Posterior cingulate gyrus (tissue), 11 donors: Measurements from ENCODE around the gene OLFM1.
"Not testable (repeated sequence)": the region's sequence is repeated elsewhere in the genome, so short reads cannot be mapped to it uniquely, and the experiment has no call there.

Experiments
- DNase-seq, 10 donors: peaks; one replicate each; pipeline versions ENCODE4 v3.0.0 to v3.0.0-alpha.2; 2020 to 2021; ENCODE audit warnings: mixed read lengths in 3 of 10
- intact Hi-C: fragments of 100-400 bp; cut with DNase I; formaldehyde crosslinking; loops from one replicate; pipeline ENCODE4 v1.15.1; 2023

The OLFM1 gene

DNA sequence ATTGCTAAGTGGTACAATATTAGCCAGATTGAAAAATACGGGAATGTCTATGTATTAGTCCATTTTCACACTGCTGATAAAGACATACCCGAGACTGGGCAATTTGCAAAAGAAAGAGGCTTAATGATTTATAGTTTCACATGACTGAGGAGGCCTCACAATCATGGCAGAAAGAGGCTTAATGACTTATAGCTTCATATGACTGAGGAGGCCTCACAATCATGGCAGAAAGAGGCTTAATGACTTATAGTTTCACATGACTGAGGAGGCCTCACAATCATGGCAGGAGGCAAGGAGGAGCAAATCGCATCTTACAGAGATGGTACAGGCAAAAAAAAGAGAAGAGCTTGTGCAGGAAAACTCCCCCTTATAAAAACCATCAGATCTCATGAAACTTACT, 32.3 kb upstream of the OLFM1 start:
- intact Hi-C loops: no loop called here
- DNase-seq: no peak

DNA sequence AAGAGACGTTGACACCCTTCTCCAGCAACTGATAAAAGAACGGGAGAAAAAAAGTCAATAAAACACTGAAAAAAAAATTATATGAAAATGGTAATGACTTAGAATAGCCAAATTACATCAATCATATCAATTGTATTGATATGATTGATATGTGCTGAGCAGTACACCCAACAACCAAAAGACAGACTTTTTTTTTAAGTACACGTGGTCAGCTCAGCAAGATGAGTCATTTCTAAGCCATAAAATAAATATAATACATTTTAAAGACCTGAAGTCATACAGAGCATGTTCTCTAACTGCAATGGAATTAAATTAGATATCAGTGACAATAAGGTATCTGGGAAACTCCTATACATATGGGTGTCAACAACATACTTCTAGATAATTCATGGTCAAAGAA, 30.9 kb upstream of the OLFM1 start:
- no peak for DNase-seq
- intact Hi-C loops: no loop called here

DNA sequence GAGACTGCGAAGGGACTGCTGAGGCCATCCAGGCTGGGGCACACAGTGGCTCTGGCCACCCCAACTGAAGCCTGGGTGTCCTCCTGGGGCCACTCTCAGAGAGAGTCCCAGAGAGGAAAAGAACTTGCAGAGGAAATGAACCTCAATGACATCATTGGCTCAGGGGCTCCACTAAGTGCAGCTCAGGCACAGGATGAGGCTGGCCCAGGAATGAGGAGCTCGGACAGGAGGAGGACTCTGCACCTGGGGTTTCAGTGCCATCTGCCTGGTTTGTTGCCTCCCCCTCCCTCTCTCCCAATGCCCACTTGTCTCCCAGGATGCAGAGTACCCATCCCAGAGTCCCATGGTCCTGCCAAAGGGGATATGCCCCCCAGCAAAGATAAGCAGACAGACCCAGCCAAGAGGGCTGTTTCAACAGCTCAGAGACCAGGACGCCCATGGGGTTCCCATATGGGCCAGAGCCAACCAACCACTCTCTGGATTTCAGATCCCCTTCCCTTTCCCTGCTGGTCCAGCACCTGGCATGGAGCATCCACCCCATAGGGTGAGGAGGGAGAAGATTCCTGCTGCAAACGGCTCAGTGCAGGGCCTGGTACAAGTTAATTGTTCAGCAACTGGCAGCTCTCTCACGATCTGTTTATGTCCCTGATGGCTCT, 26.9 kb upstream of the OLFM1 start:
- intact Hi-C loops: no loop called here

DNA sequence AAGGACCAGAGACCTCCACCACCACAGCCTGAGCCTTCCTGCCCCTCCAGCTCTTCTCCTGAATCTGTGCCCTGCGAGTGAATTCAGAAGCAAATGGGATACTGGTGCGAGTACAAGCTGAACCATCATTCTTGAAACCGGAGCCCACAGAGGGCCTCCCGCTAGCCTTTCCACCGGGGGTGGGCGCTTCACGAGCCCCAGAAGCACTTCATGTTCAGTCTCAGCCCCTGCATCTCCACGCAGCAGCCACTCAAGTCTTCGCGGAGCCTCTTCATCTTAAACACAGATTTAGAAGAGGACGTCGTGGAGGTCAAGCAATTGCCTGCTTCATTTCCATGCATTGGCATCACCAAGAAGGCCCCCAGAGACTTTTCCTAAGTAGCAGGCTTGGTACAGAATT, 26.0 kb upstream of the OLFM1 start:
- peak in 2 of 10 donors; percentile 10 to 25 for DNase-seq
- intact Hi-C loops: no loop called here

More for the DNA sequence above, 26.9 kb upstream of the OLFM1 start:
- DNase-seq: peak in 3 of 10 donors; percentile 1 to 31 (median 28)

DNA sequence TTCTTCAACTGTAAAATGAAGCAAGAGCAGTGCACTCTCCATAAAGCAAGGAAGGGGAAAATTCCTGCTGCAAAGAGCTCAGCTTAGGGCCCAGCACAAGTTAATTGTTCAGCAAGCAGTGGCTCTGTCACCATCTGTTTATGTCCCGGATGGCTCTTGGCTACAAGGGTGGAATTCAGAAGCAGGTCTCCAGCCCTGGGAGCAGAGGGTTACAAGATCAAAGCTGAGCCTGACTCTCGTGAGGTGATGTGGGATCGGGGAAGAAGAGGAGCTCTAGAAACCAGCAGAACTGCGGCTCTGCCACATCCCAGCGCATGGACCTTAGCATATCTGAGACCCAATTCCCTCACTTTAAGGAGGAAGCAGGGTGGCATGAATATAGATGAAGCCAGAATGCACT, 25.2 kb upstream of the OLFM1 start:
- DNase-seq: peak in 2 of 10 donors; percentile 7 to 29
- intact Hi-C loops: no loop called here

DNA sequence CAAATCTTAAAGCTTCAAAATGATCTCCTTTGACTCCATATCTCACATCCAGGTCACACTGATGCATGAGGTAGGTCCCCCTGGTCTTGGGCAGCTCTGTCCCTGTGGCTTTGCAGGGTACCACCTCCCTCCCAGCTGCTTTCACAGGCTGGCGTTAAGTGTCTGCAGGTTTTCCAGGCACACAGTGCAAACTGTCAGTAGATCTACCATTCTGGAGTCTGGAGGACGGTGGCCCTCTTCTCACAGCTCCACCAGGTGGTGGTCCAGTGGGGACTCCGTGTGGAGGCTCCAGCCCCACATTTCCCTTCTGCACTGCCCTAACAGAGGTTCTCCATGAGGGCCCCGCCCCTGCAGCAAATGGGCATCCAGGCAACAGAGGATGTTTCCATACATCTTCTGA, 24.0 kb upstream of the OLFM1 start:
- peak in 2 of 10 donors; percentile 48 for DNase-seq
- intact Hi-C loops: not testable (repeated sequence)

DNA sequence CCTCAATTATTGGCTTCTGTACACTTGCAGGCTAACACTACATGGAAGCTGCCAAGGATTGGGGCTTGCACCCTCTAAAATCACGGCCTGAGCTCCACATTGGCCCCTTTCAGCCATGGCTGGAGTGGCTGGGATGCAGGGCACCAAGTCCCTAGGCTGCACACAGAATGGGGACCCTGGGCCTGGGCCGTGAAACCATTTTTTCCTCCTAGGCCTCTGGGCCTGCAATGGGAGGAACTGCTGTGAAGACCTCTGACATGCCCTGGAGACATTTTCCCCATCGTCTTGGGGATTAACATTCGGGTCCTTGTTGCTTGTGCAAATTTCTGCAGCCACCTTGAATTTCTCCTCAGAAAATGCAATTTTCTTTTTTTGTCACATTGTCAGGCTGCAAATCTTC, 23.6 kb upstream of the OLFM1 start:
- intact Hi-C loops: not testable (repeated sequence)
- DNase-seq: peak in 1 of 10 donors; percentile 35

DNA sequence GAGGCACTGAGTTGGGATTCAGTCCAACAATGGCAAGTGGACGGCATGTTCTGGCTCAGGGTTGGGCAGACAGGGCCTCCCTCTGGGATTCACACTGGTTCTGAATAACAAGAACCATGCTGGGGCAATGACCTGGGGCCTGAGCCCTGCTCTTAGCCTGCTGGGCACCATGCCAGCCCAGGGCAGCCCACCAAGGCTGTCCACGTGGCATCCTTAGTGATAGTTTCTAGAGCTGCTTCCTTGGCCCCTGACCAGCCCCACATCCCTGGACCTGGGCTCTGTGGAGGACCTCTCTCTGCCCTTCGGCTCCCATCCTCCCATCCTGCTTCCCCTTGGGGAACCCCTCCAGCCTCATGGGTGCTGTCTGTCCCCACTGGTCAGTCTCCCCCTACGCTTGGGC, 22.3 kb upstream of the OLFM1 start:
- DNase-seq: peak in 2 of 10 donors; percentile 49 to 55
- intact Hi-C loops: no loop called here

DNA sequence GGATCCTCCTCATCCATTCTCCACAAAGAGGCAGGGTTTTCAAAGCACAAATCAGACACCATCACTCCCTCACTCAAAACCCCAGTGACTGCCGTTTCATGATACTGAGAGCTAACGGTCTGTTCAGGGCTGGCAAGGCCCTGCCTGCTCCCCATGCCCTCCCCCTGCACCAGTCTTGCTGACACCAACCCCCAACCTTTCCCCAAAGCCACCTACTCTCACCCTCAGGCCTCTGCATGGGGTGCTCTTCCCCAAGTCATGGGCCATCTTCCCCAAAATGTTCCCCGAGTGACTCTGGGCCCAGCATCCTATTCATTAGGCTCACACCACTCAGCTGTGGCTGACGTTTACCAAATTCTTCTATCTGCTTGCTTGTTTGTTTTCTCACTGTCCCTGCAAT, 21.7 kb upstream of the OLFM1 start:
- intact Hi-C loops: no loop called here
- DNase-seq: peak in 2 of 10 donors; percentile 27 to 31

DNA sequence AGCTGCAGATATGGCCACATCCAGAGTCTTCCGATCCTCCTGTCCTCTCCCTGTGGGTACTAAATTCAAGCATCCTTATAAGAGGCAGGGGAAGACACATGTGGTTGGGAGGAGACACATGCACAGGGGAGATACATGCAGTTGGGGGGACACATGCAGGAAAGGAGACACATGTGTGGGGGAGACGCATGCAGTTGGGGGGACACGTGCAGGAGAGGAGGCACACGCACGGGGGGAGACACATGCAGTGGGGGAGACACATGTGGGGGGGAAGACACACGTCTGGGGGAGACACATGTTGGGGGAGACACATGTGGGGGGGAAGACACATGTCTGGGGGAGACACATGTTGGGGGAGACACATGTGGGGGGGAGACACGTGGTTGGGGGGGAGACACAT, 21.2 kb upstream of the OLFM1 start:
- no peak for DNase-seq

DNA sequence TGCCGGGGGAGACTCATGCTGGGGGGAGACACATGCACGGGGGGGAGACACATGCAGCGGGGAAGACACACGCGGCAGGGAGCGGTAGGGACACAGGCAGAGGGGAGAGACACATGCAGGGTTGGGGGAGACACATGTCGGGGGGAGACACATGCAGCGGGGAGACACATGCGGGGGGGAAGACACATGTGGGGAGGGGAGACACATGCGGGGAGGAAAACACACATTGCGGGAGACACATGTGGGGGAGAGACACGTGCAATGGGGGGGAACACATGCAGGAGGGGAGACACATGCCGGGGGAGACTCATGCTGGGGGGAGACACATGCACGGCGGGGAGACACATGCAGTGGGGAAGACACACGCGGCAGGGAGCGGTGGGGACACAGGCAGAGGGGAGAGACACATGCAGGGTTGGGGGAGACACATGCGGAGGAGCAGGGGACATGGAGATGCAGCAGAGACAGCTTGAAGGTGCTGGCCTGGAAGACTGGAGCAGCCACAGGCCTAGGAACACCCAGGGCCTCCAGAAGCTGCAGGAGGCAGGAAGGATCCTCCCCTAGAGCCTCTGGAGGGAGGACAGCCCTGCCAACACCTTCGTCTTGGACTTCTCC, 20.3 kb upstream of the OLFM1 start:
- intact Hi-C loops: no loop called here
- peak in 4 of 10 donors; percentile 2 to 66 (median 20) for DNase-seq

More for the DNA sequence above, 21.2 kb upstream of the OLFM1 start:
- intact Hi-C loops: no loop called here

DNA sequence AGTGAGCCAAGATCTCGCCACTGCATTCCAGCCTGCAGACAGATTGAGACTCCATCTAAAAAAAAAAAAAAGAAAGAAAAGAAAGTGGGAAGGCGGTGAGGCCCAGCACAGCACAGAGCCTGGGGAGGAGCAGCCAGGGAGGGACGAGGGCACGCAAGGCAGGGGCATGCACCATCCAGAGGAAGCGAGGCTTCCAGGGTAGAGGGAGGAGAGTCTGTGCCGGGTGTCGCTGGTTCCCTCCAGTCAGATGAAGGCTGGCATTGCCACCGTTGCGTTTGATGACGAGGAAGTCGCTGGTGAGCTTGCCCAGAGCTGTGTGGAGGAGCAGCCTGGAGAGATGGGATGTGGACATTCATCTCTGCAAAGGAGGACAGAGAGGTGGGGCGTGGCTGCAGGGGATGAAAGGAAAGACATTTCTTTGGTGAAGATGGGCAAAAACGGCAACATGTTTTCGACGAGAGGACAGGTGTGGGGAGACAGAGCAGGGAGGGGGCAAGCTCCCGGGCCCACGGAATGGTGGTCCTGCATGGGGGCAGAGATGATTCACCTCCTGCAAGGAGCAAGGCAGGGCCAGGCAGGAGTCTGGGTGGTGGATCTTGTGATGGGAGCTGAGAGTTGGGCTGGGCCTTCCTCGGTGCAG, 18.6 kb upstream of the OLFM1 start:
- intact Hi-C loops: no loop called here
- peak in 5 of 10 donors; percentile 3 to 81 (median 13) for DNase-seq

DNA sequence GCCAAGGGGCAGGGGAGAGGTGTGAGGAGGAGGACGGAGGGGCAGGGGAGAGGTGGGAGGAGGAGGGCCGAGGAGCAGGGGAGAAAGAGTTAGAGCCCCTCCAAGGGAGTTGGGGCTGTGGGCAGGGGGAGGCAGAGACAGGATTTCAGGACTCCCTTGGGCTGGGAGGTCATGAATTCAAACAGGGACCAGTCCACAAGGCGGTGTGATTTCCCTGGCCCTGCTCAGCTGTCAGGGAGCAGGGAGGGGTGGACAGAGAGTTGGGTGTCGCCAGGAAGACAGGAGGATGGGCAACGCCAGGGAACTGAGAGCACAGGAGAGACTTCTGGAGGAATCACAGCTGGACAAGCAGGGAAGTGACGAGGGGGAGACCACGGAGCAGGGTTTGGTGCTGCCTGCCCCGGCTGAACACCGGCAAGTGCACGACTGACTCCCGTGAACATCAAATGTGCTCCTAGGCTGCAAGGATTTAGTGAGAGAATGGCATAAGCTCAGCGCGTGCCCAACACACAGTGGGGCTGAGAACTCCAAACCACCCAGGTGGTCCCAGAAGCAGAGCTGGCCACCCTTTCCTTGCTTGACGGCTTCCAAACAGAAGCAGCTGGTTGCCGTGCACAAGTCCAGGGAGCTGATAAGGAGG, 17.8 kb upstream of the OLFM1 start:
- DNase-seq: peak in 2 of 10 donors; percentile 14 to 78
- intact Hi-C loops: loop anchor here (10.0 kb wide), 1 partner anchor 285 kb away; no protein-coding TSS in a partner anchor

DNA sequence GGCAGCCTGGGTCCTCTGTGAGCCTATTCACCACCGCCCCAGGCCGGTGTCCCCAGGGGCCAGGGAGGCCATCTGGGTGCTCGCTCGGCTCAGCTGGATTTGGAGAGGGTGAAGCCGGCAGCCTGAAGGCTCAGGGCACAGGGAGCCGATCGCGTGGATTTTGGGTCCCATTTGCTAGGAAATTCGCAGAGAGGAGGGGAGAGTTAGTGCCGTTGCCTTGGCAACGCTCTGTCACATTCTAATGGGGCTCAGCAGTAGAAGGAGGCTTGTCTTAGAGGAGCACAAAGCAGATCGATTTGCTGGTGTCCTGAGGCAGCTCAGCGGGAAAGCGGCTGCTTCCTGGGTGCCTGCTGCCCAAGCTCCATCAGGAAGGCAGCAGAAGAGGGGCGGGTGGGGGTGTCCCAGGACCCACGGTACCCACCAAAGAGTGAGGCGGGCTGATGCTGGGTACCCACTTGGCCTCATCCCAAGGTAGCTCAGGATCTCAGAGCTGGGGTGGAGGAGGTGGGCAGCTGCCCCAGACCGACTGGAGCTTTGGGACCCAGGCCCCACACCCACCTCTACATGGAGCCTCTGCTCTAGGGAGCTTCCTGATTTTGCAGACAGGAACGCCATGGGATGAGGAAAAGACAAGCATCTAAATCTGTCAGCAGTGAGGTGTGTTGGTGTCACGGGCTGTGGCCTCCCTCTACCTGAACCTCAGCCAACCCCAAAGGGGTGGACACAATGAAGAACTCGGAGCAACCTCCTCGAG, 17.1 kb upstream of the OLFM1 start:
- intact Hi-C loops: loop anchor here (10.0 kb wide), 1 partner anchor 286 kb away; no protein-coding TSS in a partner anchor
- peak in 6 of 10 donors; percentile 21 to 92 (median 62) for DNase-seq

DNA sequence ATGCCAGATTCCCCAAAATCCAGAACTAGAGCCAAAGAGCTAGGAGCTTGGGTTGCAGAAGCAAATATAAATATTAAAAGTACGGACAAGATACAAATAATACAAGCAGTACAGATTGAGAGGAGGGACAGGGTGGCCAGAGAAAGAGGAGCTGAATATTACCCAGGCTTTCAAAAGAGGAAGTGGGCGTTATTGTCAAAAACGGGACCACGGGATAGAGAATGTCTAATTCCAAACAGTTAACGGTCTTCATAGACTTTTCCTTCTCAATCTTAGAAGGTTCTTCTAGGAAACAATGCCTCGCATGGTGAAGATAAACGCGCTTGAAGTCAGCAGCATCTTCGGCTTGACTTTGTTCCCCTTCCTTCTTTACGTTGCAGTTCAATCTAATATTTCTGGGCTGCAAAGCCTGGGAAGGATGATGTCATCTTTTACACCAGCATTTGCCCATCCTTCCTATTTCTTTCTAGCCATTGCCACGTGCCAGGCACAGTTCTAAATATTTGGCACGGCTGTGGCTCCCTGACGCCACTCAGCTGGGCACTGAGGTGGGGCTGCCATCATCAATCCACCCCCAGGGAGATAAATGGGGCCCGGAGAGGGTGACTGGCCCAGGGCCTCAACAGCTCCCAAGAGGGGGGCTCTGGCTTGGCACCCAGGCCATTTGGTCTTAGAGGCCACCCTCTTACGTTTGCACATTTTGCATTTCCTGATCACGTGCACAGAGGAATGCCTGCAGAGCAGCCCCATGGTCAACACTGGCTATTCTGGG, 16.3 kb upstream of the OLFM1 start:
- DNase-seq: peak in 1 of 10 donors; percentile 39
- intact Hi-C loops: loop anchor here (10.0 kb wide), 1 partner anchor 286 kb away; no protein-coding TSS in a partner anchor

DNA sequence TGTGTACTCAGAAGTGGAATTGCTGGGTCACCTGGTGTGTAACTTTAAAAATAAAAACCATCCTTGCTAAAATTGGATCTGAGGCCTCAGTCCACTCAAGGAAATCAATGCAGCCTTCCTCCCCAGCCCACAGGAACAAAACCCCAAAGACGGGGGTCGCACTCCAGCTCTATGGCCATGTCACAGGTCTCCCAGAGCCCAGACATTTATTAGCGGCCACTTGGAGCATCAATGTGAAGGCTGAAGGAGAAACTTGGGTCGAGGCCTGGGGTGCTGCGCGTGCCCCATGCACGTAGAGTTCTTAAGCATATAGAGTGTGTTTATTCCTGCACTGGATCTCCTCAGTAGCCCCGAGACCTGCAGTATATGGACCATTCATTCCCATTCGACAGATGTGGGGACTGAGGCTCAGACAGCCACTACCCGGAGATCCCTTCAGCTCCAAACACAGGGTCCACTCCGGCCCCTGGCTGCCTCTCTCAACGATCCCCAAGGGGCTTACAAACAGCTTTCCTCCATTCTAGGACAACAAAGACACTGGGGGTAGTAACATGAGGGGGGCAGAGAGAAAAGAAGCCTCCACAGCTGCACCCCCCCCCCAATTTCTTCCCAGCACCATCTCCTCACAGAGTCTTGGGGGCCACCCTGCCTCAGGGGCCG, 14.3 kb upstream of the OLFM1 start:
- intact Hi-C loops: loop anchor here (10.0 kb wide), 1 partner anchor 288 kb away; no protein-coding TSS in a partner anchor
- DNase-seq: peak in 1 of 10 donors; percentile 30

DNA sequence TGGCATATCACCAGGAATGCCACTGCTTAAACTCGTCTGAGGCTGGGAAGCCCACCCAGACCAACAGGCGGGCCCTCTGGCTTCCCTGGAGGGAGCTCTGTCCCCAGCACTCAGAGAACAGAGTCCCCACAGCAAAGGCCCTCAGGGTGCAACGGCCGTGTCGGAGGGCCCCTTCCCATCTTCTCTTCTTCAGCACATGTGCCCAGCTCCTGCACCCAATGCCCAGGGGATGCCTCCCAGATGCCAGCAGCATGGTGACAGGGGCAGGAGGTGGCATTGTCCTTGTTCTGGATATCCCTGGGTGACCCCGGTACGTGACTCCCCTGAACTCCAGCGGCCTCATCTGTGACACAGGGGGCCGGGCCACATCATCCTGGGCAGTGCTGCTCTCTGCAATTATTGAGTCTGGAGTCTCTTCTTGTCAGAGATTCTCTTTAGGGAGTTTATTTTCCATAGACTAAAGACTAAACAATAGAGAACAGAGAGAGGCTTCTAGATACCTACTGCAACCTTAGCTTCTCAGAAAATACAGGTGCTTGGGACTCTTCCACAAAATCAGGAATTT, 13.6 kb upstream of the OLFM1 start:
- peak in 3 of 10 donors; percentile 11 to 63 (median 49) for DNase-seq
- intact Hi-C loops: loop anchor here (10.0 kb wide), 1 partner anchor 289 kb away; no protein-coding TSS in a partner anchor
